SKM-1 (cell line): Measurements from ENCODE around the gene TTC12.

Experiments used
- DNase-seq: peaks from one replicate; lab custom pipeline; 2025; ENCODE audit not compliant: unreplicated experiment; lab: John Stamatoyannopoulos, UW

Gene TTC12

DNA sequence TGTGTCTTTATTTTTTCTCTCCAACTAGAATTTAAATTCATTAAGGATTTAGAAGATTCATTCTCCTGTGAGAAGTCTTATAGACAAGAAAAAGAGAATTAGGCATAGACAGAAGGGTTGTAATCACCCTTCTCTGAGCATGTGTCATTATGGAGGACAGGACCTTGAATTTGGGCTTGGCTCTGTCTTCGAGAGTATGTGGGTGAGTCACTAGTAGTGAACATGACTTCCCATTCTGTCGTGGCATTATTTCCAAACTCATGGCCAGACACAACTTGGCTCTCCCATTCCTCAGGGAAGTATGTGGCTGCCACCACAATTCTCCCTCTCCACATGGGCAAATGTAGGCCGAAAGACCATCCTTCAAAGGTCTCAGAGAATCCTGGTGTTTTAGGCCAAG, 58.9 kb downstream of the TTC12 start:
- no peak for DNase-seq

DNA sequence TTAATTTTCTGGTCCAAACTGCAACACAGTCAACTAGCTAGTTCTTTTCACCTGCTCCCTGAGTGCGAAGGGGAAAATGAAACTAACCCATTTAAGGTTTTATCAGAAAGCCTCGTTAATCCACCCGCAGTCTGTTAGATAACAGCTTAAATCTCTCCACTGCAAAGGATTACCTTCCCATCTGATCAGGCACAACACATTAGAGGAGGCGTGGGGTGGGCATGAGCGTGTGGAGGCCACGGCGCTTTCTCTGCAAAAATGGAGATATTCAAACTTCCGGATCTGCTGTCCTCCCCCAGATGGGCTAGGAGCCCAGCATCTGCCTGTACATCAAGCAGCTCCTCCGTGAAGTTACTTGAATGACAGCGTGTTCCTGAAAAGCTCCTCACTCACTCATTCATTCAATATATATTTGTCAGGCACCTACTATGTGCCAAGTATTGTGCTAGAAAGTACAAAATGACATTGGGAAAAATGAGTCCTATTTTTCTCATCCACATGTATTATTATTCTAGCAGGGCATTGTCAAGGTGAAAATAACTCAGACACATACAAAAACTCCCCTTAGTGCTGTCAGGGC, 59.7 kb downstream of the TTC12 start:
- no peak for DNase-seq

DNA sequence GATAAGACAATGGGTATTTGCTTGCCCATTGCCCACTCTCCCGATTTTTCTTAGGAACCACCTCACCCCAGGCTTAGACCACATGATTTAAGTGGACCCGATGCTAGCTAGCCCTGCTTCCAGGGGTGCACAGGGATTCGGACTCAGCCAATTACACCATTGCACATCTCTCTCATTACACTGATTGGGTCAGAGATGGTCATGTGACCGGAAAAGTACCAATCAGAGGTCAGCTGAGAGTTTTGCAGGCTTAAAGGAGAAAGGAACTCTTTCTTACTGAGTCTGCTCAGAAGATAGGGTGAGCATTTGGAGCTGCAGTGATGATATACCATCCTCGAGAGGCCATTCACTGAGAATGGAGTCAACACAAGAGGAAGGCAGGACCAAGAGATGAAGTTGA, 61.0 kb downstream of the TTC12 start:
- DNase-seq, result no peak

DNA sequence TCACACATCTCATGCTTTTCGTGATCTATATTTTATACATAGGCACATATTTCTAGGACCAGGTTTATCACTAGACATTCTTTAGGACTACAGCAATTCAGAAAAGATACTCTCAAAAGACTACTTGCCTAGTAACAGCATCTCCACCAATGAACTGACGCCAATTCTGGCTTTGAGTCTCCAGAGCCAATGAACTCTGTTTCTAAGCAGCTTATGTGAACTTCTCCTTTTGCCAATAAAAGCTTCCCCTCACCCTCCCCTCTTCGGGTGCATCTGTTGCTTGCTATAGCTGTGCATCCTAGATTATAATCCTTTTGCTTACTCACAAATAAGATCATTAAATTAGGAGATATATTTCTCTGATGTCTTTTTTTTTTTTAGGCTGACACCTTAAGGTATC, 61.8 kb downstream of the TTC12 start:
- no peak for DNase-seq

DNA sequence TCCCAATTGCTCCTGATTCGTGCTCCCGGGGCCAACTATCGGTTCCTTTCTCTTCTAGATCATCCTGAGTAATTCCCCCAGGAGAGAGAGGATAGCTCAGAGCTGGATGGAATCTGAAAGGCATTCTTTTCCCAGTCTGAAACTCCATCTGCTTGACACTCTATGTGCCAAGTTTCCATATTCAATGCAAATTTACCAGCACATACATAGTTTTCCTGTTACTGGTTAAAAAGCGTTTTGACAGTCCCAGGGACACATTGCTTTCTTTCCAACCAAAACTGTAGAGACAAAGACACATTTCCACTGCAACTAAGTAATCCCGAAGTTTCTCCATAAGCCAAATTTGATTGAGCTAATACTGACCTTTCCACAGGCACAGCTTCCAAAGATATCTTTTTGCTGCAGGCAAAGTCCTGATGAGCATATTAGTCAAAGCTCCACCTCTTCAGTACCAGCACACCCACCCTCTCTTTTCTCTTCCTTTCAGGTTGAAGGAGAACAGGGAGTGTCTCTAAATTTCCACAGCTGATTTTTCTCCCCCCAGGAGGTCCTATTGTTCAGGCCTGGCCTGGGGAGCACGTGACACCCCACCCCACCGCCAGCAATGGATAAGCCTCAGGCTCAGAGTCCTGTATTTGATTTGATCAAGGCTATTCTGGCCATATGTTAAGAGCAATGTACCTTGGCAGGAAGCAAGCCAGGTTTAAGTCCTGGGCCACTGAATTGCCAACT, 63.5 kb downstream of the TTC12 start:
- no peak for DNase-seq

DNA sequence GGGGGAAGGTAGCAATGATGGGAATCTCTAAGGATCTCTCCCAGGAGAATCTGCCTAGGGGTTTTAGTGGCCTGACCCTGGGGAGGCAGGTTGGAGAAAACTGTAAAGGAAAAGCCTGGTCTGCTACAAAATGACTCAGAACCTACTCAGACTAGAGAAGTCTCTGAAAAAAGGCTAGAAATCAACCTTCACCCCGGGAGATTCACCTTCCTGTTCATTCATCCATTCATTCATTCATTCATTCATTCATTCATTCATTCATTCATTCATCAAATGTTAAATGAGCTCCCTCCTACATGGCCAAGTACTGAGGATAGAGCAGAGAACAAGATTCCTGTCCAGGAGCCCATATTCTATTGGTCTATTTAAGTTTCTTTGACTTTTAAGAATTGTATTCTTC, 64.3 kb downstream of the TTC12 start:
- no peak for DNase-seq

DNA sequence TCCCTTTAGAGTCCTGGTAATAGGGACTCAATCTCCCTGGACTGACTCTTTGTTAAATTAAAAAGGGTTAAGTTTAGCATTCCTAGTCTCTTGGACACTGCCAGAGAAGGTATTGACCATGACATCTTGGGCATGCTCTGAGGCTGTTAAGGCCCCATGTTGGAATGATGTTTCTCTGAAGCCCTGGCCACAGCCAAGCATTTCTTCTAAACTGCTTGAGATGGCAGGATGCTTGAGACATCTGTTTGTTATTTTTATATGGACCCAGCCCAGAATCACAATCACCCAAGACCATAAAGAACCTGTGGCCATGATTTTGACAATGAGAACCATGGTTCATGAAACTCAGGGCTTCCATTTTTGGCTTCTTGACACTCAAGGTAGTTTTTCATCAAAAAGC, 67.7 kb downstream of the TTC12 start:
- DNase-seq, result no peak

DNA sequence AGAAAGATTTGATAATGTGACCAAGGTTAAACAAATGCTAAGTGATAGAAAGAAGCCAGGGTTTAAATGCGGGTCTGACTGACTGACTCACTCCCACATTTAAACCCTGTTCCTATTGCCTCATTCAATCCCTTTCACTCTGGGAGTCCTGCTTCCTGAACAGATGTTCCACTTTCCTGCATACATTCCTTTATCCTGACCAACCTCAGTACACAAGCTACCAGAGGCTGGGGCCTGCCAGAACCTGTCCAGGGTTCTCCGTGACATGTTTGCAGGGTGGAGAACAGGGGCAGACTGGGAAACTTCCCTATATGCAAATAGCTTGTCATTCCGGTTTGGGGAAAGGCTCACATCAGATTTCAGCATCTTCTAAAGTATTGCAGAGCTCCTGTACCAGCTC, 70.2 kb downstream of the TTC12 start:
- no peak for DNase-seq

DNA sequence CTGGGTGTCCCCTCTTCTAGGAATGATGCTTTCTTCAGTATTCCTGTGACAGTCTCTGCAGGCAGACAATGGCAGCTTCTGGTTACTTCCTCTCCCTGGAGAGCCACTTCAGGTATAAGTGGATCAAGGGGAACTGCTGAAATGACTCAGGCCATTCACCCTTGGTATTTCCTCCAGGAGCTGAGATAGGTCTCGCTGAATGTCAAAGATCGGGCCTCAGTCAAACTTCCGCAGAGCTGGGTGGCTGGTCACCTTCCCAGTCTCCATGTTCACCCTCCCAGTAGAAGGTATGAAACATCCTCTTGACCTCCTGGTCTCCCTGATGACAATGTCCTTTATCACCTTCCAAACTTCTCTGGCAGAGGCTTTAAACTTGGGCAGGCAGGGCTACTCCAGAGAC, 71.4 kb downstream of the TTC12 start:
- DNase-seq, result no peak

DNA sequence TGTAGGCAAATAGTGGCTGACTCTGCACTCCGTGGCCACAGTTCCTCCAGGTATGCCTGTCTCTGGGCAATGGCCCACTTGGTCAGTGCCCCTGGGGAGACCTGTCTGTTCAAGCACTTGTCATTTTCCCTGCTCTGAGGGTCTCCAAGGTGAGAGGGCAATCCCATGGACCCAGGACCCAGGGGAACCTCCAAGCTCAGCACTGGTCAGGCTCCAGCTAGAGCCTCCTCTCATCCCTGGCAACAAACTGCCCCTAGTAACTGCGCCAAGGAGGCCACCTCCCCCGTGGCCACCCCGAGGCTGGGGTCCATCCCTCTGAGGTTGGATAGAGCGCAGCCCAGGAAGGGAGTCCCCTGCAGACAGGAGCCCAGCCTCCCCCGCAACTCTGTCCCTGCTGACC, 72.5 kb downstream of the TTC12 start:
- DNase-seq, result no peak

DNA sequence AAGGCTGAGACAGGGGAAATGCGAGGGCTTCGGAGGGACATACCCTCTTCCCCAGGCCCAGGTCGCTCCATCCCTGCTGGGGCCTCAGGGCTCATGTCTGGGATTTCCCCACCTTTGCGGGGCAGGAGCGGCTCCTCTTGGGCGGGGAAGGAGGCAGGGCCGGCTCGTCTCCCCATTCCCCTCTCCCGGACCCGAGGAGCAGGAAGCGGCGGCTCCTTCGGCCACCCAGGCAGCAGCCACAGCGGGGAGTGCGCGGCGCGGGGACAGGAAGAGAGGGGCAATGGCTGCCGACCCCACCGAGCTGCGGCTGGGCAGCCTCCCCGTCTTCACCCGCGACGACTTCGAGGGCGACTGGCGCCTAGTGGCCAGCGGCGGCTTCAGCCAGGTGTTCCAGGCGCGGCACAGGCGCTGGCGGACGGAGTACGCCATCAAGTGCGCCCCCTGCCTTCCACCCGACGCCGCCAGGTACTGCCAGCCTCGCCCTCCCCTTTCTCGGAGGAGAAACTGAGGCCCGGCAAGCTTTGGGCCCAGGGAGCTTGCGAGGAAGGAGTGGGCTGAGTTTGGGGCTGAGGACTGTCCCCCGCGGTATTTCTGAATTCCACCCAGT, 73.3 kb downstream of the TTC12 start, which contains the start of gene ANKK1:
Gene ANKK1, plus strand, starts transcription at position 175 of the 607 bp plus-strand sequence. Its CDS starts 106 bp downstream, at position 281.
- DNase-seq, result no peak

DNA sequence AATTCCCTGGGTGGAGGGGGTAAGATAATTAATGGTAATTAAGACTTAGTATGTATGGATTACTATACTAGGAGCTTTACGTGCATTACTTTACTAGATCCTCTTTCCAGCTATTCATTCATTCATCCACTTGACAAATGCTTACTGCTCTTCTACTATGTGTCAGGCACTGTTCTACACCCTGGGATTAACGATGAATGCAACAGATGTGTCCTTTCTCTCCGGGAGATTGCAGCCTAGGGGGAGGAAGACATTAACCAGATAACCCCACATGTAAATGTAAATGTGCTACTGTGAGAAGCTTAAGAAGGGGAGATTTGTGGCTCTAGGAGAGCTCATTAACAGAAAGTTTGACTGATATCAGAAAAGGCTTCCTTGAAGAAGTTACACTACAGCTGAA, 74.9 kb downstream of the TTC12 start:
- no peak for DNase-seq

DNA sequence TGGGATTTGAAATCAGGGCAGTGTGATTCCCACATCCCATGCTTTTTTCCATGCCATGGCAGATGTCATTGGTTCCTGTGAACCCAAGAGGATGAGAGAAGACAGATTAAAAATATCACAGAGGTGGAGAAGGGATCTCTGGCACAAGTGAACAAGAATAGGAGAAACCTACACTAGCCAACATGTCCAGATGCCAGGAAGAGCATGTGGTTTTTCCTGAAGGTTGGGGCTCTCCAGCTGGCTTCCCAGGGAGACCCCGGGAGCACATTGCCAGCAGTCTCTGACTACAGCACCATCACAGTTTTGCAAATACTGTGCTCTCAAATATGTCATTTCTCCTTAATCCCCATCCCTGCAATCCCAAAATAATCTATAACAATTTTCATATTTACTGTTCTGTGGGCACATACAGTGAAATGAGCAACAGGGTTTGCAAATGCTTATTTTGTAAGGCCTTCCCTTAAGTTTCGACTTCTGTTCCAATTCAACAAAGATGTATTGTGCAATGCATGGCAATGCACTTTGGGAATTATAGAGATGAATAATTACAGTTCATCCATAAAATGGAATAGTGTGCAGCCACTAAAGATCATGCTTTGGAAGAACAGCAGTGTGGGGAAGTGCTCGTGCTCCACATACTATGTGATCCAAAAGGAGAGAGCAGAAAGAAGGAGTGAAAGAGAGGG, 78.0 kb downstream of the TTC12 start:
- no peak for DNase-seq

DNA sequence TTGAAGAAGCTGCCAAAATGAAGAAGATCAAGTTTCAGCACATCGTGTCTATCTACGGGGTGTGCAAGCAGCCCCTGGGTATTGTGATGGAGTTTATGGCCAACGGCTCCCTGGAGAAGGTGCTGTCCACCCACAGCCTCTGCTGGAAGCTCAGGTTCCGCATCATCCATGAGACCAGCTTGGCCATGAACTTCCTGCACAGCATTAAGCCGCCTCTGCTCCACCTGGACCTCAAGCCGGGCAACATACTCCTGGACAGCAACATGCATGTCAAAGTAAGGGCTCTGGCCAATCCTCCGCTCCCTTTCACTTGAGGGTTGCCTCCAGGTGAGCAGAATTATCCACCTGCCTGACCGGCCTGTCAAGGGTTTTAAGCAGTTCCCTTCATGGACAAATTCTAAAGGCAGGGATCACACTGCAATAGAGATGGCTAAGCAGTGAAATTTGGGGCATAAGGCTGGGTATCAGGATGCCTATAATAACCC, 79.2 kb downstream of the TTC12 start:
- no peak for DNase-seq

DNA sequence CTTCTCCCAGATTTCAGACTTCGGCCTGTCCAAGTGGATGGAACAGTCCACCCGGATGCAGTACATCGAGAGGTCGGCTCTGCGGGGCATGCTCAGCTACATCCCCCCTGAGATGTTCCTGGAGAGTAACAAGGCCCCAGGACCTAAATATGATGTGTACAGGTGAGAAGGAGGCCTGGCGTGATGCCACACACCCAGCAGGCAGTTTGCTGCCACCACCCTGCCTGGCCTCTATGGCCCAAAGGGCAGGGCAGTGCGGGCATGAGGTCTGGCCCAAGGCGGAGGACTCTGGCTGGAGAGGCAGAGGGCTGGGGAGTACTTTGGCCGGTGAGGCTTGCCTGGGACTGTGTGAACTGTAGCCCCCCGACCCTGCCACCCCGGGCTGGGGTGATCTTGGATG, 80.5 kb downstream of the TTC12 start:
- no peak for DNase-seq

DNA sequence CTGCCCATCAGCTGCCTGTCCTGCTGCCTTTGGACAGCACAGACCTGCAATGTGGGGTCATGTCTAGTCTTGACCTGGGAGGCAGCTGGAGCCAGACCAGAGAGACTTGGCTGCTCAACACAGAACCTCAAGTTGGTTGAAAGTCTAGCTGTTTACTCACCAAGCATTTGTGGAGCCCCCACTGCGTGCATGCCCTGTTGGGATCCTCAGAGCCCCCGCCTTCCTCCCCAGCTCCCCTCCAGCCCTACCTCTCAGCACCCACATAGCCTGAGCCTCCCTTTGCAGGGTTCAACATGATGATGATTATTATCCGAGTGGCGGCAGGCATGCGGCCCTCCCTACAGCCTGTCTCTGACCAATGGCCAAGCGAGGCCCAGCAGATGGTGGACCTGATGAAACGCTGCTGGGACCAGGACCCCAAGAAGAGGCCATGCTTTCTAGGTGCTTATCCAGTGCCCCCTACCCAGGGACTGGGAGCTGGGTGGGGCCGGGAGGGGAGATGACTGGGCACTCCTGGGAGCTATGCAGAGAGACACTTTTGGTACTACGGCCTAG, 81.5 kb downstream of the TTC12 start:
- DNase-seq, result no peak

DNA sequence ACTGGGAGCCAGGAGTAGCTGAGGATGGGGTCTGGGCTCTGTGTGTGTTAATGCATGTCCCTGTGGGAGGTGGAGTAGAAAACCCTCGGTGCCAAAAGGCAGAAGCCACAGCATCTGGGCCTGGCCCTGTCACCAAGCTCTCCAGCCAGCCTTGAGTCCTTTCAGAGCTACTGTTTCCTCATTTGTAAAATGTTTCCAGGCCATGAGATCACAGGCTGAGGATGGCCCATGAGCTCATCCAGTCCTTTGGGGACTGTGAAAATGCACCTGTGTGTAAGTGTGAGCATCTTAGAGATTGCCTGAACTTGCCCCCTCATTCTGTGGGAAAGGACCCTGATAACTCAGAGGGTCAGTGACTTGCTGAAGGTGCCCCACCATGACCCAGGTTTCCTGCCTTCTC, 82.3 kb downstream of the TTC12 start:
- no peak for DNase-seq

DNA sequence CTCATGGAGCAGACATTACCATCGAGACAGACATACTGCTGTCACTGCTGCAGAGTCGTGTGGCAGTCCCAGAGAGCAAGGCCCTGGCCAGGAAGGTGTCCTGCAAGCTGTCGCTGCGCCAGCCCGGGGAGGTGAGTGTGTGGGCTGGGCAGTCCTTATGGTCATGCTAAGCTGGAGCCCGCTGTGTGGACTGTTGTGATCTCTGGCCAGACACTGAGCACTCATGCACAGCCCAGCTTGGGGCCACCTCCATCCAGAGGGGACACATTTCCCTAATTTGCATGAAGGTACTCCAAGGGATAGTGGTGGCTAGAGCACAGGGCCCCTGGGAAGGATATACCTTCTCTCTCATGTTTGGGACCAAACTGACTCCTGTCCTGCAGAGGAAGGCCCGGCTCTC, 82.8 kb downstream of the TTC12 start:
- no peak for DNase-seq

DNA sequence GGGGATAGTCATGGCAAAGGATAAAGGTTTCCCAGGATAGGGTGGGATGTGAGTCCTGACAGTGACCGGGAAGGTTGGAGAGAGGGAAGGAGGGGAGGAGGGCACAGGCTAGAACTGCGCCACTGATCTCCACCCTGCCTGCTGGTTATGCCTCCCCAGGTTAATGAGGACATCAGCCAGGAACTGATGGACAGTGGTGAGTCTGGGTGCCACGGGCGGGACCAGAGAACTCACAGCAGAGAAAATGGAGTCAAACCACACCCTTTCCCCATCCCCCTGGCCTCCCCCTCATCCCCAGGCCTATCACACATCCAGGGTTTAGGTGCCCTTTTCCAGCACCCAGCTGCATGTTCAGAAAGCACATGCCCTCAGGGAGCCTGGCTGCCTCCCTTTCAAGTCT, 83.4 kb downstream of the TTC12 start:
- DNase-seq, result no peak

DNA sequence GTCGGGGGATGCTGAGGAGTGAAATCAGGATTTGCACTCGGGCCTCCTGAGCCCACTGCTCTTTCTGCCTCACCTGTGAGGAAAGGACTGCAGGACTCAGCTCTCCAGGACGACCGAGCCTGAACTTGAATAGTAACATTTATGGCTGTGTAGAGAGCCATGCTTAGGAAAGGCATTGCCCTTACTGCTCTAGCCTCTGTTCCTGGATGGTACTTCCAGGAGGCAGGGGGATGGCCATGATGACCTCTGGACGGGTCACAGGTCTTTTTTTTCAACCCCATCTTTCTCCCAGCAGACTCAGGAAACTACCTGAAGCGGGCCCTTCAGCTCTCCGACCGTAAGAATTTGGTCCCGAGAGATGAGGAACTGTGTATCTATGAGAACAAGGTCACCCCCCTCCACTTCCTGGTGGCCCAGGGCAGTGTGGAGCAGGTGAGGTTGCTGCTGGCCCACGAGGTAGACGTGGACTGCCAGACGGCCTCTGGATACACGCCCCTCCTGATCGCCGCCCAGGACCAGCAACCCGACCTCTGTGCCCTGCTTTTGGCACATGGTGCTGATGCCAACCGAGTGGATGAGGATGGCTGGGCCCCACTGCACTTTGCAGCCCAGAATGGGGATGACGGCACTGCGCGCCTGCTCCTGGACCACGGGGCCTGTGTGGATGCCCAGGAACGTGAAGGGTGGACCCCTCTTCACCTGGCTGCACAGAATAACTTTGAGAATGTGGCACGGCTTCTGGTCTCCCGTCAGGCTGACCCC, 84.5 kb downstream of the TTC12 start:
- DNase-seq, result no peak
